ENCODE results near the gene AIFM1. TPM values are rescaled to one million over a fixed set of nuclear protein-coding genes. Genes with fewer than 3 reads are reported as not detected.

AIFM1 gene
- total RNA-seq, 1 experiment from 2014 or later = 69.4 TPM

DNA sequence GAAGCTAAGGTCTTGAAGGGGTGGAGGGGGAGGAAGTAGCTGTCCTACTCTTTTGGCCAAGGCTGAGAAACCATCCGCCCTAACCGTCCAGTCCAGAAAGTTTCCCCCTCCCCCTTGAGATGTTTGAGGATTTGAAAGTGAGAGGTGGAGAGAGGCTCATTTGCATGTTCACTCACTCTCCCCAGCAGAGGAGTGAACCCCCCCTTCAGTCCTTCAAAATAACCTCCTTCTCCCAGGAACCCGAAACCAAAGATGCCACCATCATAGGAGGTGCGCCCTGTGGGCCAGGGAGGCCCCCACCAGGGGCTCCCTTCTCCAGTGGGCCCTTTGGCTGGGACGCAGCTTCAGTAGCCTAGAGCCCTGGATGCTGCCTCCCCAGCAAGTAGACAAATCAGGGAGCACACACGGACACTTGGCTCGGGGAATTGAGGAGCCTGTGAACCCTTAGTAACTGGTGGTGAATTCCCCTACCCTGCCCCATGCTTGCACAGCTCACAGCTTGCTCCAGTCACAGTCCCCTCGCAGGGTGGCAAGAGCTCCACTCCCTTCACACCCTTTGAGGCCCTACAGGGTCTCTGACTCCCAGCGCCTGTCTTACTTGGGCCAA, 80.9 kb downstream of the AIFM1 start:
- no peak for DNase-seq (ENCODE audit: low spot score)
- Histone ChIP-seq H3K27ac (ENCODE audit: low read depth, low read length, poor library complexity, severe bottlenecking) (no peak overlapping the region), H3K9me3 (ENCODE audit: low read depth, low read length, poor library complexity, severe bottlenecking) (no peaks in the 10 kb centered on the region), H3K4me3 (ENCODE audit: low read depth, low read length, poor library complexity, severe bottlenecking) (no peak overlapping the region), H3K36me3 (ENCODE audit: insufficient read depth, low read length, poor library complexity, severe bottlenecking) (no peaks in the 10 kb centered on the region), H3K4me1 (ENCODE audit: insufficient read depth, low read length, poor library complexity, severe bottlenecking) (no peaks in the 10 kb centered on the region), H3K27me3 (replicated peaks; ENCODE audit: insufficient read depth, low read depth, low read length, poor library complexity) (no peaks in the 10 kb centered on the region)
- intact Hi-C loops (cut with micrococcal nuclease; ENCODE audit: unreplicated experiment) = no loop called here
- ChIA-PET POLR2A (ENCODE audit: low non-redundant PET) (no interaction called here), CTCF (no interaction called here)
- TF ChIP-seq, protein P1, sequence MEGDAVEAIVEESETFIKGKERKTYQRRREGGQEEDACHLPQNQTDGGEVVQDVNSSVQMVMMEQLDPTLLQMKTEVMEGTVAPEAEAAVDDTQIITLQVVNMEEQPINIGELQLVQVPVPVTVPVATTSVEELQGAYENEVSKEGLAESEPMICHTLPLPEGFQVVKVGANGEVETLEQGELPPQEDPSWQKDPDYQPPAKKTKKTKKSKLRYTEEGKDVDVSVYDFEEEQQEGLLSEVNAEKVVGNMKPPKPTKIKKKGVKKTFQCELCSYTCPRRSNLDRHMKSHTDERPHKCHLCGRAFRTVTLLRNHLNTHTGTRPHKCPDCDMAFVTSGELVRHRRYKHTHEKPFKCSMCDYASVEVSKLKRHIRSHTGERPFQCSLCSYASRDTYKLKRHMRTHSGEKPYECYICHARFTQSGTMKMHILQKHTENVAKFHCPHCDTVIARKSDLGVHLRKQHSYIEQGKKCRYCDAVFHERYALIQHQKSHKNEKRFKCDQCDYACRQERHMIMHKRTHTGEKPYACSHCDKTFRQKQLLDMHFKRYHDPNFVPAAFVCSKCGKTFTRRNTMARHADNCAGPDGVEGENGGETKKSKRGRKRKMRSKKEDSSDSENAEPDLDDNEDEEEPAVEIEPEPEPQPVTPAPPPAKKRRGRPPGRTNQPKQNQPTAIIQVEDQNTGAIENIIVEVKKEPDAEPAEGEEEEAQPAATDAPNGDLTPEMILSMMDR (conservative IDR thresholded peaks at IDR 0.05; ENCODE audit: low read depth, low read length) = no peak
- no TSS peak for BruUV-seq (replicated peaks)

GRCh38 chrX:130083656-130084382, 81.8 kb downstream of the AIFM1 start:
- H3K9me3 ChIP-seq (ENCODE audit: low read depth, low read length, poor library complexity, severe bottlenecking) = no peaks in the 10 kb centered on the region
- BruUV-seq (replicated peaks) = no TSS peak
- ChIA-PET POLR2A (ENCODE audit: low non-redundant PET) (no interaction called here), CTCF (no interaction called here)
- no peak for DNase-seq (ENCODE audit: low spot score)
- no peaks in the 10 kb centered on the region for H3K36me3 ChIP-seq (ENCODE audit: insufficient read depth, low read length, poor library complexity, severe bottlenecking)
- intact Hi-C loops (cut with micrococcal nuclease; ENCODE audit: unreplicated experiment) = no loop called here
- H3K27me3 ChIP-seq (replicated peaks; ENCODE audit: insufficient read depth, low read depth, low read length, poor library complexity) = no peaks in the 10 kb centered on the region
- H3K4me1 ChIP-seq (ENCODE audit: insufficient read depth, low read length, poor library complexity, severe bottlenecking) = no peaks in the 10 kb centered on the region
- H3K4me3 ChIP-seq (ENCODE audit: low read depth, low read length, poor library complexity, severe bottlenecking) = no peak overlapping the region
- TF ChIP-seq EZH2 (IDR thresholded peaks at IDR 0.05; ENCODE audit: borderline replicate concordance, low read depth, low read length, poor library complexity, severe bottlenecking) = no peak
- TF ChIP-seq, protein P1 (conservative IDR thresholded peaks at IDR 0.05; ENCODE audit: low read depth, low read length) = no peak
- no peak overlapping the region for H3K27ac ChIP-seq (ENCODE audit: low read depth, low read length, poor library complexity, severe bottlenecking)

GRCh38 chrX:130083107-130083490, 82.5 kb downstream of the AIFM1 start:
- ChIA-PET POLR2A (ENCODE audit: low non-redundant PET) (no interaction called here), CTCF (no interaction called here)

More at GRCh38 chrX:130083107-130083490, 82.5 kb downstream of the AIFM1 start:
- TF ChIP-seq, protein P1 (conservative IDR thresholded peaks at IDR 0.05; ENCODE audit: low read depth, low read length) = no peak
- no peak for TF ChIP-seq EZH2 (IDR thresholded peaks at IDR 0.05; ENCODE audit: borderline replicate concordance, low read depth, low read length, poor library complexity, severe bottlenecking)
- Histone ChIP-seq H3K27me3 (replicated peaks; ENCODE audit: insufficient read depth, low read depth, low read length, poor library complexity) (no peaks in the 10 kb centered on the region), H3K27ac (ENCODE audit: low read depth, low read length, poor library complexity, severe bottlenecking) (no peak overlapping the region), H3K4me1 (ENCODE audit: insufficient read depth, low read length, poor library complexity, severe bottlenecking) (no peaks in the 10 kb centered on the region), H3K4me3 (ENCODE audit: low read depth, low read length, poor library complexity, severe bottlenecking) (no peak overlapping the region), H3K9me3 (ENCODE audit: low read depth, low read length, poor library complexity, severe bottlenecking) (no peaks in the 10 kb centered on the region), H3K36me3 (ENCODE audit: insufficient read depth, low read length, poor library complexity, severe bottlenecking) (no peaks in the 10 kb centered on the region)
- no peak for DNase-seq (ENCODE audit: low spot score)
- intact Hi-C loops (cut with micrococcal nuclease; ENCODE audit: unreplicated experiment) = no loop called here
- no TSS peak for BruUV-seq (replicated peaks)
